Naive thymus-derived CD4-positive, alpha-beta T cell (primary cell): ENCODE measurements around the gene SLC50A1. TPM values are rescaled to one million over a fixed set of nuclear protein-coding genes. Genes with fewer than 3 reads are reported as not detected.

Source experiments
- ATAC-seq: fragments of 150-1000 bp; cut with Tn5 transposase; 2 replicates; pipeline ENCODE4 v1.10.0; 2021; ENCODE audit warnings: mild to moderate bottlenecking, moderate library complexity
- CTCF ChIA-PET: fragments of 350-600 bp; sonication (Branson Sonifier 250); formaldehyde crosslinking; loops from one replicate; lab custom pipeline; 2021; ENCODE audit warnings: antibody characterized with exemption; lab: Charles Lee
- POLR2A ChIA-PET: fragments of 350-600 bp; sonication (Branson Sonifier 250); formaldehyde crosslinking; loops from one replicate; lab custom pipeline; 2021; ENCODE audit warnings: antibody characterized with exemption, inconsistent platforms; lab: Charles Lee
- DNase-seq, 9 donors: peaks; one replicate each; pipeline versions ENCODE4 v3.0.0 to v3.0.0-alpha.2; 2020 to 2022; ENCODE audit warnings: mixed read lengths in 1 of 9
- H3K27ac ChIP-seq: one replicate; pipeline ENCODE4 v1.7.0; 2013; ENCODE audit warnings: mild to moderate bottlenecking, low read depth, low read length, moderate library complexity
- H3K27me3 ChIP-seq, 2 donors: one replicate each; pipeline ENCODE4 v1.7.0; 2013; ENCODE audit warnings: low read length in 2 of 2, mild to moderate bottlenecking in 2 of 2, moderate library complexity in 2 of 2; ENCODE audit not compliant: control insufficient read depth in 2 of 2, insufficient read depth in 2 of 2
- H3K36me3 ChIP-seq, 3 experiments: 1 replicate in 2 of 3; 2 replicates in 1 of 3; pipeline ENCODE4 v1.7.0; 2013; ENCODE audit warnings: low read length in 3 of 3, mild to moderate bottlenecking in 3 of 3, moderate library complexity in 1 of 3; ENCODE audit not compliant: insufficient read depth in 3 of 3, control insufficient read depth in 2 of 3
- H3K4me1 ChIP-seq, 2 donors: one replicate each; pipeline ENCODE4 v1.7.0; 2013; ENCODE audit warnings: low read length in 2 of 2, mild to moderate bottlenecking in 2 of 2, moderate library complexity in 1 of 2; ENCODE audit not compliant: control insufficient read depth in 2 of 2, insufficient read depth in 2 of 2
- H3K4me3 ChIP-seq: 2 replicates; pipeline ENCODE4 v1.7.0; 2013; ENCODE audit warnings: mild to moderate bottlenecking, low read length
- H3K9me3 ChIP-seq, 3 experiments: 1 replicate in 2 of 3; 2 replicates in 1 of 3; pipeline ENCODE4 v1.7.0; 2013; ENCODE audit warnings: low read length in 3 of 3; ENCODE audit not compliant: control insufficient read depth in 2 of 3
- H3K27ac Mint-ChIP-seq, 9 donors: one replicate each; pipeline ENCODE4 v1.8.0; 2020 to 2022; ENCODE audit warnings: mixed read lengths in 9 of 9, mild to moderate bottlenecking in 8 of 9, moderate library complexity in 5 of 9, inconsistent platforms in 2 of 9
- H3K27me3 Mint-ChIP-seq, 5 donors: one replicate each; pipeline ENCODE4 v1.8.0; 2021 to 2022; ENCODE audit warnings: mixed read lengths in 5 of 5, mild to moderate bottlenecking in 1 of 5
- H3K36me3 Mint-ChIP-seq, 5 donors: one replicate each; pipeline ENCODE4 v1.8.0; 2020 to 2022; ENCODE audit warnings: mixed read lengths in 5 of 5, mild to moderate bottlenecking in 3 of 5, inconsistent platforms in 1 of 5
- H3K4me1 Mint-ChIP-seq, 7 donors: one replicate each; pipeline ENCODE4 v1.8.0; 2020 to 2022; ENCODE audit warnings: mixed read lengths in 7 of 7, mild to moderate bottlenecking in 3 of 7, inconsistent platforms in 1 of 7
- H3K4me3 Mint-ChIP-seq, 10 donors: one replicate each; pipeline ENCODE4 v1.8.0; 2020 to 2022; ENCODE audit warnings: mild to moderate bottlenecking in 10 of 10, mixed read lengths in 10 of 10, moderate library complexity in 6 of 10, inconsistent platforms in 2 of 10
- H3K9me3 Mint-ChIP-seq, 11 donors: one replicate each; pipeline ENCODE4 v1.8.0; 2020 to 2022; ENCODE audit warnings: mixed read lengths in 11 of 11, mild to moderate bottlenecking in 4 of 11, inconsistent platforms in 1 of 11, moderate library complexity in 1 of 11
- intact Hi-C, 2 donors: fragments of 100-400 bp; cut with micrococcal nuclease; formaldehyde crosslinking; loops; one replicate each; pipeline ENCODE4 v1.15.1; 2023
- polyA plus RNA-seq, 2 donors: library from polyadenylated mRNA; unstranded; fragments of 300-500 nt; fragmentation: Illumina TruSeq; gene quantifications; one replicate each; pipeline ENCODE4 v1.2.3, GENCODE V29; 2021
- total RNA-seq, 6 experiments: library from RNA in 5 of 6; stranded (reverse) in 5 of 6; gene quantifications; 1 replicate in 5 of 6; 2 replicates in 1 of 6; pipeline ENCODE4 v1.2.3 and lab custom pipeline; 2021 to 2026

The SLC50A1 gene
- total and polyA plus RNA-seq, 7 experiments from 2014 or later, result 21.1 to 64.8 (median 26.6) TPM

GRCh38 chr1:155134880-155135414 lies 705 bp upstream of the SLC50A1 start:
- H3K9me3 ChIP-seq, result no peaks in the 10 kb centered on the region
- Mint-ChIP-seq H3K4me1 (peaks cover 41 to 59% (median 45%) of the 10 kb centered on the region in 7 donors), H3K27me3 (peaks cover 0 to 4% (median 0%) of the 10 kb centered on the region in 5 donors), H3K9me3 (no peaks in the 10 kb centered on the region), H3K4me3 (peak overlapping the region; percentile 91 to 100 (median 98)), H3K36me3 (peaks cover 0 to 14% (median 4%) of the 10 kb centered on the region in 5 donors), H3K27ac (peak overlapping the region; percentile 95 to 100 (median 98))
- H3K4me1 ChIP-seq, result peaks cover 6 to 21% of the 10 kb centered on the region in 2 donors
- DNase-seq, result peak in 2 of 9 donors; percentile 24 to 77
- intact Hi-C loops, result loop anchor here (1.0 to 5.0 kb wide), 8 partner anchors 8 to 576 kb away; partner anchors contain the start of genes ADAR (in 1 of the 2), EFNA1 (in 1 of the 2), RUSC1 (in 1 of the 2) and UBE2Q1 (in 1 of the 2)
- no peaks in the 10 kb centered on the region for H3K27me3 ChIP-seq
- ATAC-seq, result peak; percentile 39
- peaks cover 0 to 26% (median 0%) of the 10 kb centered on the region in 3 experiments for H3K36me3 ChIP-seq
- H3K4me3 ChIP-seq, result peak overlapping the region; percentile 99
- CTCF ChIA-PET, result interaction anchor here (0.6 to 3.0 kb wide), 4 partner anchors 39 to 111 kb away, joined by 3 to 14 read pairs (median 4); no protein-coding TSS in a partner anchor
- POLR2A ChIA-PET, result interaction anchor here (0.6 to 1.9 kb wide), 5 partner anchors 9 to 179 kb away, joined by 3 to 7 read pairs (median 4); partner anchors contain the start of gene PBXIP1
- H3K27ac ChIP-seq, result peak overlapping the region; percentile 99

GRCh38 chr1:155136748-155137147 lies 1.1 kb downstream of the SLC50A1 start:
- H3K4me1 ChIP-seq, result peaks cover 10 to 15% of the 10 kb centered on the region in 2 donors
- Mint-ChIP-seq H3K9me3 (no peaks in the 10 kb centered on the region), H3K27ac (peak overlapping the region; percentile 95 to 100 (median 98)), H3K36me3 (peaks cover 0 to 17% (median 2%) of the 10 kb centered on the region in 5 donors), H3K4me3 (peak overlapping the region; percentile 91 to 100 (median 98)), H3K4me1 (peaks cover 35 to 53% (median 46%) of the 10 kb centered on the region in 7 donors), H3K27me3 (no peaks in the 10 kb centered on the region)
- ATAC-seq (no peak), DNase-seq (peak in 5 of 9 donors; percentile 13 to 33 (median 18))
- no peaks in the 10 kb centered on the region for H3K9me3 ChIP-seq
- H3K27me3 ChIP-seq, result no peaks in the 10 kb centered on the region
- H3K36me3 ChIP-seq, result peaks cover 0 to 21% (median 0%) of the 10 kb centered on the region in 3 experiments
- POLR2A ChIA-PET, result interaction anchor here (0.6 to 1.3 kb wide), 5 partner anchors 9 to 1352 kb away, joined by 3 to 4 read pairs (median 3); partner anchors contain the start of genes EFNA1 and KRTCAP2
- H3K4me3 ChIP-seq, result peak overlapping the region; percentile 19
- intact Hi-C loops, result loop anchor here (1.0 to 5.0 kb wide), 7 partner anchors 9 to 529 kb away; partner anchors contain the start of genes ADAR (in 1 of the 2), EFNA1 (in 1 of the 2), KRTCAP2 (in 1 of the 2) and RUSC1 (in 1 of the 2)
- CTCF ChIA-PET, result interaction anchor here (1.4 to 2.4 kb wide), 3 partner anchors 36 to 51 kb away, joined by 4 to 7 read pairs (median 6); partner anchors contain the start of gene KRTCAP2
- peak overlapping the region; percentile 99 for H3K27ac ChIP-seq

- peak overlapping the region; percentile 91 to 100 (median 98) for H3K4me3 Mint-ChIP-seq
- no peaks in the 10 kb centered on the region for H3K27me3 ChIP-seq
- H3K27me3 Mint-ChIP-seq, result no peaks in the 10 kb centered on the region
- H3K4me3 ChIP-seq, result peak overlapping the region; percentile 19
- peaks cover 0 to 19% (median 0%) of the 10 kb centered on the region in 3 experiments for H3K36me3 ChIP-seq
- peaks cover 0 to 17% (median 2%) of the 10 kb centered on the region in 5 donors for H3K36me3 Mint-ChIP-seq
- ATAC-seq (no peak), DNase-seq (no peak)
- intact Hi-C loops, result loop anchor here (5.0 kb wide), 4 partner anchors 55 to 530 kb away; partner anchors contain the start of genes ADAR (in 1 of the 2) and RUSC1 (in 1 of the 2)
- no peaks in the 10 kb centered on the region for H3K9me3 Mint-ChIP-seq
- H3K27ac Mint-ChIP-seq, result peak overlapping the region; percentile 95 to 100 (median 98)
- POLR2A ChIA-PET, result interaction anchor here (0.6 to 1.3 kb wide), 4 partner anchors 9 to 797 kb away, joined by 3 to 4 read pairs (median 4); partner anchors contain the start of genes EFNA1 and KRTCAP2
- peaks cover 10 to 15% of the 10 kb centered on the region in 2 donors for H3K4me1 ChIP-seq
- H3K9me3 ChIP-seq, result no peaks in the 10 kb centered on the region
- peaks cover 35 to 53% (median 44%) of the 10 kb centered on the region in 7 donors for H3K4me1 Mint-ChIP-seq
- CTCF ChIA-PET, result interaction anchor here (0.5 to 2.4 kb wide), 4 partner anchors 35 to 160 kb away, joined by 3 to 7 read pairs (median 5); partner anchors contain the start of gene KRTCAP2
- H3K27ac ChIP-seq, result peak overlapping the region; percentile 99
Measured at GRCh38 chr1:155137154-155137949, 1.7 kb downstream of the SLC50A1 start.

- Mint-ChIP-seq H3K27me3 (peaks cover 0 to 3% (median 0%) of the 10 kb centered on the region in 5 donors), H3K4me3 (peak within 1 kb of the TSS; percentile 88 to 100 (median 97)), H3K27ac (peak within 1 kb of the TSS; percentile 85 to 99 (median 93)), H3K36me3 (peaks cover 0 to 17% (median 0%) of the 10 kb centered on the region in 5 donors), H3K4me1 (peaks cover 23 to 46% (median 37%) of the 10 kb centered on the region in 7 donors), H3K9me3 (no peaks in the 10 kb centered on the region)
- intact Hi-C loops, result loop anchor here (1.0 to 5.0 kb wide), 8 partner anchors 12 to 533 kb away; partner anchors contain the start of genes KRTCAP2 (in 2 of the 2), TRIM46 (in 2 of the 2), ADAR (in 1 of the 2) and RUSC1 (in 1 of the 2)
- Histone ChIP-seq H3K4me1 (peaks cover 6 to 12% of the 10 kb centered on the region in 2 donors), H3K4me3 (peak within 1 kb of the TSS; percentile 81), H3K27ac (peak within 1 kb of the TSS; percentile 86), H3K27me3 (no peaks in the 10 kb centered on the region), H3K36me3 (peaks cover 0 to 12% (median 0%) of the 10 kb centered on the region in 3 experiments), H3K9me3 (no peaks in the 10 kb centered on the region)
- POLR2A ChIA-PET, result interaction anchor here (0.7 to 0.9 kb wide), 2 partner anchors 10 to 12 kb away, joined by 3 read pairs; partner anchors contain the start of gene EFNA1
- DNase-seq (peak; percentile 72 to 91 (median 83)), ATAC-seq (peak; percentile 70)
- CTCF ChIA-PET, result interaction anchor here (0.6 kb wide), 1 partner anchor 12 kb away, joined by 3 read pairs; no protein-coding TSS in a partner anchor
Measured at GRCh38 chr1:155139895-155140629, 4.4 kb downstream of the SLC50A1 start, which contains the start of gene DPM3. Gene DPM3 (minus strand): TSS chr1:155140531. CDS start chr1:155140240, 291 bp downstream.

GRCh38 chr1:155140630-155140953 lies 4.9 kb downstream of the SLC50A1 start:
- CTCF ChIA-PET, result interaction anchor here (0.6 kb wide), 1 partner anchor 12 kb away, joined by 3 read pairs; no protein-coding TSS in a partner anchor
- DNase-seq, result no peak
- no peak for ATAC-seq
- no peaks in the 10 kb centered on the region for H3K9me3 ChIP-seq
- peak overlapping the region; percentile 86 for H3K27ac ChIP-seq
- H3K27me3 Mint-ChIP-seq, result peaks cover 0 to 5% (median 4%) of the 10 kb centered on the region in 5 donors
- H3K36me3 ChIP-seq, result peaks cover 0 to 9% (median 0%) of the 10 kb centered on the region in 3 experiments
- peaks cover 0 to 17% (median 0%) of the 10 kb centered on the region in 5 donors for H3K36me3 Mint-ChIP-seq
- H3K4me1 Mint-ChIP-seq, result peaks cover 18 to 40% (median 33%) of the 10 kb centered on the region in 7 donors
- no peaks in the 10 kb centered on the region for H3K27me3 ChIP-seq
- H3K4me3 Mint-ChIP-seq, result peak overlapping the region; percentile 88 to 100 (median 97)
- POLR2A ChIA-PET, result interaction anchor here (0.6 kb wide), 1 partner anchor 64 kb away, joined by 4 read pairs; no protein-coding TSS in a partner anchor
- H3K4me3 ChIP-seq, result peak overlapping the region; percentile 81
- H3K27ac Mint-ChIP-seq, result peak overlapping the region; percentile 85 to 96 (median 93)
- H3K4me1 ChIP-seq, result peaks cover 4 to 10% of the 10 kb centered on the region in 2 donors
- H3K9me3 Mint-ChIP-seq, result no peaks in the 10 kb centered on the region
- intact Hi-C loops, result loop anchor here (1.0 kb wide), 4 partner anchors 12 to 87 kb away; partner anchors contain the start of genes KRTCAP2 (in 2 of the 2) and TRIM46 (in 2 of the 2)
